Testis (tissue), 2 donors: ENCODE measurements around the gene CDC16.

Experiments used
- POLR2A ChIP-seq: fragments of 450-650 bp; IDR thresholded peaks from one replicate; pipeline ENCODE4 v1.6.1; 2017; ENCODE audit warnings: antibody characterized with exemption, mild to moderate bottlenecking, moderate library complexity
- TF ChIP-seq, protein P1 (sequence below), 3 experiments: fragments of 450-650 bp in 2 of 3; fragments of 200-600 bp in 1 of 3; sonication (generic) in 1 of 3; IDR thresholded peaks; one replicate each; pipeline ENCODE4 v1.5.1; 2016 to 2019; ENCODE audit warnings: antibody characterized with exemption in 3 of 3, mild to moderate bottlenecking in 2 of 3, moderate library complexity in 1 of 3

DNA sequence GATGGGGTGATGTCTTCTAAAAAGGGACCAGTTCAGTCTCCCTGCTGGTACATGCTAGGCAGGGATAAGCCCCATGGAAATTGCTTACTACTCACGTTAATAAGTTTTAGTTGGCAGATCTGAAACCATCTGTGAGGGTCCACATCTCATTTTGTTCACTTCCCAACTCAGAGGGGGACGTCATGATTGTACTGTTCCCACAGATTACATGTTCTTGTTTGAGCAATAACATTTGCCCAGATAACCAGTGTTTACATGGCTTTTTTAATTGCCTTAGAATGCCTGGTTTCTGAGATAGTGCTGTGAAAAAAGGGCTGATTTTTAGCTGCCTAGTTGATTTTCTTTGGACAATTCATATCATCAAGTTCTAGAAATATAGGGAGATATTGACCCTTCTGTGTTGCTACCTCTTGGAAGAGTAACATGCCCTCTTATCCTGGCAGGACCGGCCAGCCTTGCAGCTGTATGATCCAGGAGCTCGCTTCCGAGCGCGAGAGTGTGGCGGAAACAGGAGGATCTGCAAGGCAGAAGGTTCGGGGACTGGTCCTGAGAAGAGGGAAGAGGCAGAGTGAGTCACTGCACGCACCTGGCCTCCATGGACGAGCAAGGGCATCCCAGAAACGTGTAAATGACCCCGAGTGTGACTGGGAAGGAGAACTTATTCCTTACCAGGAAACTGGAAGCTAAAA is 69.8 kb downstream of the CDC16 start:
- TF ChIP-seq, protein P1, sequence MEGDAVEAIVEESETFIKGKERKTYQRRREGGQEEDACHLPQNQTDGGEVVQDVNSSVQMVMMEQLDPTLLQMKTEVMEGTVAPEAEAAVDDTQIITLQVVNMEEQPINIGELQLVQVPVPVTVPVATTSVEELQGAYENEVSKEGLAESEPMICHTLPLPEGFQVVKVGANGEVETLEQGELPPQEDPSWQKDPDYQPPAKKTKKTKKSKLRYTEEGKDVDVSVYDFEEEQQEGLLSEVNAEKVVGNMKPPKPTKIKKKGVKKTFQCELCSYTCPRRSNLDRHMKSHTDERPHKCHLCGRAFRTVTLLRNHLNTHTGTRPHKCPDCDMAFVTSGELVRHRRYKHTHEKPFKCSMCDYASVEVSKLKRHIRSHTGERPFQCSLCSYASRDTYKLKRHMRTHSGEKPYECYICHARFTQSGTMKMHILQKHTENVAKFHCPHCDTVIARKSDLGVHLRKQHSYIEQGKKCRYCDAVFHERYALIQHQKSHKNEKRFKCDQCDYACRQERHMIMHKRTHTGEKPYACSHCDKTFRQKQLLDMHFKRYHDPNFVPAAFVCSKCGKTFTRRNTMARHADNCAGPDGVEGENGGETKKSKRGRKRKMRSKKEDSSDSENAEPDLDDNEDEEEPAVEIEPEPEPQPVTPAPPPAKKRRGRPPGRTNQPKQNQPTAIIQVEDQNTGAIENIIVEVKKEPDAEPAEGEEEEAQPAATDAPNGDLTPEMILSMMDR (IDR thresholded peaks at IDR 0.05): no peak
- no peak for TF ChIP-seq POLR2A
